GM12864 (cell line): ENCODE data around the gene ERRFI1.
A peak's percentile ranks its signal among the peaks of the same experiment; 100 is the strongest.

Experiments
- DNase-seq: peaks from one replicate; pipeline ENCODE4 v3.0.0-alpha.2; 2011; ENCODE audit warnings: low read depth
- H3K4me3 ChIP-seq: 2 replicates; pipeline ENCODE4 v1.5.1; 2011; ENCODE audit warnings: mild to moderate bottlenecking, low read depth, low read length, control low read depth
- CTCF ChIP-seq: IDR thresholded peaks from 2 replicates; pipeline ENCODE4 v1.5.1; 2011; ENCODE audit warnings: low read depth, mild to moderate bottlenecking, moderate library complexity, low read length, control low read depth, inconsistent platforms; ENCODE audit errors: missing control alignments

ERRFI1 gene

GRCh38 chr1:8028571-8028910 is 2.4 kb upstream of the ERRFI1 start:
- no peak for DNase-seq
- no peak overlapping the region for H3K4me3 ChIP-seq
- no peak for TF ChIP-seq CTCF

GRCh38 chr1:8027748-8028570 is 1.9 kb upstream of the ERRFI1 start:
- no peak for TF ChIP-seq CTCF
- no peak for DNase-seq
- no peak overlapping the region for H3K4me3 ChIP-seq

- TF ChIP-seq CTCF: no peak
- H3K4me3 ChIP-seq: no peak overlapping the region; the same call in 1 of the 2 replicates
- no peak for DNase-seq
Observed at GRCh38 chr1:8026976-8027747, 1.1 kb upstream of the ERRFI1 start.

GRCh38 chr1:8025671-8026144 is 401 bp downstream of the ERRFI1 start:
- DNase-seq: no peak
- peak overlapping the region; percentile 54 for H3K4me3 ChIP-seq

GRCh38 chr1:8025061-8025670 is 943 bp downstream of the ERRFI1 start:
- no peak for TF ChIP-seq CTCF
- DNase-seq: no peak
- H3K4me3 ChIP-seq: peak overlapping the region; percentile 54

More at GRCh38 chr1:8025671-8026144, 401 bp downstream of the ERRFI1 start:
- no peak for TF ChIP-seq CTCF

GRCh38 chr1:8024329-8024728 is 1.8 kb downstream of the ERRFI1 start:
- DNase-seq: no peak
- H3K4me3 ChIP-seq: no peak overlapping the region
- TF ChIP-seq CTCF: no peak
